Measurements from ENCODE around the gene CD59.

The CD59 gene

GRCh38 chr11:33743291-33743690, 7.1 kb upstream of the CD59 start:
- WGBS (ENCODE audit: insufficient coverage, insufficient read length) = no CpG with 5 or more reads among the region's 5 CpGs
- Histone ChIP-seq H3K27me3 (ENCODE audit: control insufficient read depth, insufficient read depth, low read length) (no peaks in the 10 kb centered on the region), H3K9me3 (ENCODE audit: control insufficient read depth, insufficient read depth, low read length) (no peaks in the 10 kb centered on the region), H3K36me3 (ENCODE audit: control insufficient read depth, insufficient read depth, low read length) (no peaks in the 10 kb centered on the region), H3K4me3 (ENCODE audit: low read length) (no peak overlapping the region), H3K27ac (ENCODE audit: low read length) (no peak overlapping the region), H3K4me1 (ENCODE audit: control insufficient read depth, insufficient read depth, low read length) (no peaks in the 10 kb centered on the region)
- DNase-seq (ENCODE audit: low read depth, low spot score) = no peak

- Histone ChIP-seq H3K9me3 (ENCODE audit: control insufficient read depth, insufficient read depth, low read length) (no peaks in the 10 kb centered on the region), H3K4me3 (ENCODE audit: low read length) (no peak overlapping the region), H3K4me1 (ENCODE audit: control insufficient read depth, insufficient read depth, low read length) (no peaks in the 10 kb centered on the region), H3K27me3 (ENCODE audit: control insufficient read depth, insufficient read depth, low read length) (no peaks in the 10 kb centered on the region), H3K36me3 (ENCODE audit: control insufficient read depth, insufficient read depth, low read length) (no peaks in the 10 kb centered on the region), H3K27ac (ENCODE audit: low read length) (no peak overlapping the region)
- no CpG with 5 or more reads among the region's 3 CpGs for WGBS (ENCODE audit: insufficient coverage, insufficient read length)
- DNase-seq (ENCODE audit: low read depth, low spot score) = no peak
Observed at GRCh38 chr11:33742249-33742851, 6.1 kb upstream of the CD59 start.

DNA sequence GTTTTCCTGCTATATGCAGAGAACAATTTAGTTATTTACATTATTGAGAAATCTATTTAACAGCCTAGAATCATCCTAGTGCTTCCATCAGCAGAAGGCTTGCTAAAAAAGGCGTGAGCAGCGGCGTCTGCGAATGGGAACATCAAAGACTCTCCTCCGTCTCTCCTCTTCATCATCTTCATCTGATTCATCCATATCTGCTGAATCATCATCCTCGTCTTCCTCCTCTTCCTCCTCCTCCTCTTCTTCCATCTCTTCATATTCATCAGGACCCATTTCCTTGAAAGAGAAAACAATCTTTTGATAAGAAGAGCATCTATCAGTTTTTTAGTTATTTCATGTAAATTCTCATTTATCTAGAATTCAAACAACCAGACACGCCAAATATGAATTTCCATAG, 5.6 kb upstream of the CD59 start:
- 100% methylated on average over 1 of the region's 7 CpGs for WGBS (ENCODE audit: insufficient coverage, insufficient read length)

DNA sequence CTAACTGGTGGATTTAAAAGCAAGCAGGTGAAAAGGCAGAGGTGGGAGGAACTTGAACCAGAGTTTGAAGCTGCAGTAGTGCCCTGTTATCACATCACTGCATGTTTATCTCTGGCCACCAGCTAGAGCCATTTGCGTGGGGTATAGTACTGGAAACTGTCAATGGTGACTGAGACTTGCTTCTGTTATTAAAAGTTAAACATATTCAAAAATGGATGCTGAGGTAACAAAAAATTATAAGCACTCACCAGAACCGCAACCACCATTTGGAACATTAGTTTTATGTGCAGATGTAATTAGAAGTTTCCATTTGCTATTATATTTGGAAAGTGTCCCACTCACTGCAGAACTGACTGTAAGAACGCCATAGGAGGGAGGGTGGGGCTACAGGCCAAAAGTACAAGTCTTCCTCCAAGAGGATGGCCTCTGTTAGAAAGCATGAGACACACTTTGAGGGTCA, 1.2 kb upstream of the CD59 start:
- Histone ChIP-seq H3K27me3 (ENCODE audit: control insufficient read depth, insufficient read depth, low read length) (peaks cover 2% of the 10 kb centered on the region; the same call in 1 of the 2 replicates), H3K4me3 (ENCODE audit: low read length) (no peak overlapping the region), H3K9me3 (ENCODE audit: control insufficient read depth, insufficient read depth, low read length) (no peaks in the 10 kb centered on the region), H3K27ac (ENCODE audit: low read length) (no peak overlapping the region), H3K4me1 (ENCODE audit: control insufficient read depth, insufficient read depth, low read length) (peaks cover 4% of the 10 kb centered on the region; the same call in 1 of the 2 replicates), H3K36me3 (ENCODE audit: control insufficient read depth, insufficient read depth, low read length) (no peaks in the 10 kb centered on the region)
- WGBS (ENCODE audit: insufficient coverage, insufficient read length) = no CpG with 5 or more reads among the region's 3 CpGs
- no peak for DNase-seq (ENCODE audit: low read depth, low spot score)

More for the DNA sequence above, 5.6 kb upstream of the CD59 start:
- H3K27ac ChIP-seq (ENCODE audit: low read length) = no peak overlapping the region
- no peaks in the 10 kb centered on the region for H3K9me3 ChIP-seq (ENCODE audit: control insufficient read depth, insufficient read depth, low read length)
- no peak overlapping the region for H3K4me3 ChIP-seq (ENCODE audit: low read length)
- DNase-seq (ENCODE audit: low read depth, low spot score) = no peak
- H3K4me1 ChIP-seq (ENCODE audit: control insufficient read depth, insufficient read depth, low read length) = peaks cover 2% of the 10 kb centered on the region; the same call in 1 of the 2 replicates
- no peaks in the 10 kb centered on the region for H3K36me3 ChIP-seq (ENCODE audit: control insufficient read depth, insufficient read depth, low read length)
- H3K27me3 ChIP-seq (ENCODE audit: control insufficient read depth, insufficient read depth, low read length) = no peaks in the 10 kb centered on the region

DNA sequence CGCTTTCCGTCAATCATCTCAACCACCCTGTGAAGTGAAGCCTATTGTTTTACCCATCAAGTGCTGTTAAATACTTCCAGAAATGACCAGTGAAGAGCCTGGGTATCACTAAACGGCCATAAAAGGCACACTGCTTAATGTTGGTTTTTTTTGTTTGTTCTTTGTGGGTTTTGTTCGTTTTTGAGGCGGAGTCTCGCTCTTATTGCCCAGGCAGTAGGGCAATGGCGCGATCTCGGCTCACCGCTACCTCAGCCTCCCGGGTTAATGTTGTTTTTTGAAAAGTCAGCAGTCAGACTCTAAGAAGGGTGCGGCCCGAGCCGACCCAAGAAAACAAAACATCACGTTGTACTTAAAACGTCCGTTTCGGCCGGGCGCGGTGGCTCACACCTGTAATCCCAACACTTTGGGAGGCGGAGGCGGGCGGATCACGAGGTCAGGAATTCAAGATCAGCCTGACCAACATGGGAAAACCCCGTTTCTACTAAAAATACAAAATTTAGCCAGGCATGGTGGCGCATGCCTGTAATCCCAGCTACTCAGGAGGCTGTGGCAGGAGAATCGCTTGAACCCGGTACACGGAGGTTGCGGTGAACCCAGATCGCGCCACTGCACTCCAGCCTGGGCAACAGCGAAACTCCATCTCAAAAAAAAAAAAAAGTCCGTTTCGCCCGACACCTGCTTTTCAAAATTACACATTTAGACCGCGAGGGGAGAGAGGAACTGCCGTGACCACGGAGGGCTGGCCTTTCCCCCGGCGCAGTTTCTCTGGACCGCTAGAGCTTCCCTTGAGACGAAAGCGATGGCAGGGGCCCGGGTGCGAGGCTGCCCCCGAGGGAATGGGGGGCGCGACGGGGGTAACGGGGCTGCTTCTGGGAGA, 714 bp downstream of the CD59 start:
- DNase-seq (ENCODE audit: low read depth, low spot score) = no peak
- Histone ChIP-seq H3K4me1 (ENCODE audit: control insufficient read depth, insufficient read depth, low read length) (peaks cover 4% of the 10 kb centered on the region; the same call in 1 of the 2 replicates), H3K4me3 (ENCODE audit: low read length) (peak overlapping the region; percentile 57), H3K27me3 (ENCODE audit: control insufficient read depth, insufficient read depth, low read length) (peaks cover 2% of the 10 kb centered on the region; the same call in 1 of the 2 replicates), H3K27ac (ENCODE audit: low read length) (no peak overlapping the region), H3K9me3 (ENCODE audit: control insufficient read depth, insufficient read depth, low read length) (no peaks in the 10 kb centered on the region), H3K36me3 (ENCODE audit: control insufficient read depth, insufficient read depth, low read length) (no peaks in the 10 kb centered on the region)
- no CpG with 5 or more reads among the region's 53 CpGs for WGBS (ENCODE audit: insufficient coverage, insufficient read length)

DNA sequence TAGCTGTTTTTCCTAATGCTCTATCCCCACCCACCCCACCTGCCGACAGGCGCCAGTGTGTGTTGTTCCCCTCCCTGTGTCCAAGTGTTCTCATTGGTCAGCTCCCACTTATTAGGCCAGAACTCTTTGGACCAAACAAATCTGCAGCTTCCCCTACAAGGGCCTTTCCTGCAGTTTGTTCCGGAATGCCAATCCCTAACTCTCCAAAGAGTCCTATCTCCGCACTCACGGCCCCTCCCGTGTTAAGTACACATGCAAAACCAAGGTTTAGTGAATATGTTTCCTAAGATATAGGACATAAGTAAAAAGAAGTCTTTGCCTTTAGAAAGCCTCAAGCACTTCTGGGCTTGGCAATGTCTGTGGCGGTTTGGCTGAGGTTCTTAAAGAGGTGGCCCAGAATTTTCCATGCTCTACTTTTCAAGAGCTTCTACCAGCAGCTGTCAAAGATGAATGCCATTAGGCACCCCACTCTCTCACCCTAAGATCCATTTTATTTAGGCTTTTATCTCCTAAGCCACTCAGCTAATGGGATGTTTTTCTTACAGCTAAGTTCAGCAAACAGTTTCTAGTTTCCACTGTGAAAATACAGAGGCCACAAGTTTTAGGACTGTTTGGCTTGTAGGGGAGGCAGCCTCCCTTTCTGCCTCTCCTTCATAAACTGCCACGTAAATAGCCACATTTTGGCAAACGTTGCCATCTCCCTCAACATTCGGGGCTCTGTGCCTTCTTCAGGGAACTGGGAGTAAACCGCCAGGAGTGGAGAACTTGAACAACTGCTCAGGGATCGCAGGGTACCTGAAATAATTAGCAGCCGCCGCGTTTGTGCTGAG, 1.6 kb downstream of the CD59 start:
- Histone ChIP-seq H3K27me3 (ENCODE audit: control insufficient read depth, insufficient read depth, low read length) (peaks cover 2% of the 10 kb centered on the region; the same call in 1 of the 2 replicates), H3K9me3 (ENCODE audit: control insufficient read depth, insufficient read depth, low read length) (no peaks in the 10 kb centered on the region), H3K27ac (ENCODE audit: low read length) (no peak overlapping the region), H3K4me3 (ENCODE audit: low read length) (peak overlapping the region; percentile 57; the same call in 1 of the 2 replicates), H3K4me1 (ENCODE audit: control insufficient read depth, insufficient read depth, low read length) (peaks cover 4% of the 10 kb centered on the region; the same call in 1 of the 2 replicates), H3K36me3 (ENCODE audit: control insufficient read depth, insufficient read depth, low read length) (no peaks in the 10 kb centered on the region)
- no peak for DNase-seq (ENCODE audit: low read depth, low spot score)
- no CpG with 5 or more reads among the region's 15 CpGs for WGBS (ENCODE audit: insufficient coverage, insufficient read length)

DNA sequence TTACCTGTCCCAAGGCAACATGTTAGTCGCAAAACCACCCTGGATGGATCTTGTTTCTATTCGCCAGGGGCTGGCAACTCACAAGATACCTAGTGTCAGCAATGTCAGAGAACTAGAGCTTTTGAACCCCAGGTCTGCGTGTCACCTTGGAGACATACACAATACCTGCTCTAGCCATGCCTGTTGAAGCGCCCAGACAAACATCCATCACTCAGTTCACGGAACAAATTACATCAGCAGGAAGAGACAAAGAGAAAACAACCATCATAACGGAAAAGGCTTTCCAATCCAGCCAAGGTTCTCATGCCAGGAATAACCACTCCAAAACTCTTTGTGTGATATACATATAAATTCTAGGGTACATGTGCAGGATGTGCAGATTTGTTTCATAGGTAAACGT, 2.2 kb downstream of the CD59 start:
- Histone ChIP-seq H3K4me1 (ENCODE audit: control insufficient read depth, insufficient read depth, low read length) (peaks cover 4% of the 10 kb centered on the region; the same call in 1 of the 2 replicates), H3K9me3 (ENCODE audit: control insufficient read depth, insufficient read depth, low read length) (no peaks in the 10 kb centered on the region), H3K27me3 (ENCODE audit: control insufficient read depth, insufficient read depth, low read length) (peaks cover 2% of the 10 kb centered on the region; the same call in 1 of the 2 replicates), H3K4me3 (ENCODE audit: low read length) (no peak overlapping the region), H3K36me3 (ENCODE audit: control insufficient read depth, insufficient read depth, low read length) (no peaks in the 10 kb centered on the region), H3K27ac (ENCODE audit: low read length) (no peak overlapping the region)
- DNase-seq (ENCODE audit: low read depth, low spot score) = no peak
- no CpG with 5 or more reads among the region's 7 CpGs for WGBS (ENCODE audit: insufficient coverage, insufficient read length)

GRCh38 chr11:33731723-33732531, 4.3 kb downstream of the CD59 start:
- H3K4me3 ChIP-seq (ENCODE audit: low read length) = no peak overlapping the region
- DNase-seq (ENCODE audit: low read depth, low spot score) = no peak
- no CpG with 5 or more reads among the region's 9 CpGs for WGBS (ENCODE audit: insufficient coverage, insufficient read length)
- H3K9me3 ChIP-seq (ENCODE audit: control insufficient read depth, insufficient read depth, low read length) = no peaks in the 10 kb centered on the region
- H3K27ac ChIP-seq (ENCODE audit: low read length) = no peak overlapping the region
- no peaks in the 10 kb centered on the region for H3K36me3 ChIP-seq (ENCODE audit: control insufficient read depth, insufficient read depth, low read length)
- H3K4me1 ChIP-seq (ENCODE audit: control insufficient read depth, insufficient read depth, low read length) = peaks cover 3% of the 10 kb centered on the region; the same call in 1 of the 2 replicates
- peaks cover 2% of the 10 kb centered on the region; the same call in 1 of the 2 replicates for H3K27me3 ChIP-seq (ENCODE audit: control insufficient read depth, insufficient read depth, low read length)

- Histone ChIP-seq H3K36me3 (ENCODE audit: control insufficient read depth, insufficient read depth, low read length) (no peaks in the 10 kb centered on the region), H3K4me3 (ENCODE audit: low read length) (no peak overlapping the region), H3K27me3 (ENCODE audit: control insufficient read depth, insufficient read depth, low read length) (peaks cover 2% of the 10 kb centered on the region; the same call in 1 of the 2 replicates), H3K4me1 (ENCODE audit: control insufficient read depth, insufficient read depth, low read length) (no peaks in the 10 kb centered on the region), H3K9me3 (ENCODE audit: control insufficient read depth, insufficient read depth, low read length) (no peaks in the 10 kb centered on the region), H3K27ac (ENCODE audit: low read length) (no peak overlapping the region)
- DNase-seq (ENCODE audit: low read depth, low spot score) = no peak
- no CpG with 5 or more reads among the region's 7 CpGs for WGBS (ENCODE audit: insufficient coverage, insufficient read length)
Observed at GRCh38 chr11:33730716-33731115, 5.5 kb downstream of the CD59 start.

All from iPS DF 6.9 (cell line).